ENCODE data around the gene TENM3.
"Not testable (repeated sequence)": the region's sequence is repeated elsewhere in the genome, so short reads cannot be mapped to it uniquely, and the experiment has no call there.

Gene TENM3

GRCh38 chr4:182370491-182370890 lies 127.3 kb downstream of the TENM3 start:
- no peak overlapping the region for H3K9ac ChIP-seq (ENCODE audit: low read depth in 1 of 2, low read length in 2 of 2)
- H3K9me3 ChIP-seq (ENCODE audit: control insufficient read depth in 1 of 2, low read length in 2 of 2): no peaks in the 10 kb centered on the region

GRCh38 chr4:182380771-182381181 lies 137.6 kb downstream of the TENM3 start:
- Histone ChIP-seq H3K9ac (ENCODE audit: low read depth in 1 of 2, low read length in 2 of 2) (no peak overlapping the region), H3K27ac (ENCODE audit: low read depth, low read length) (no peak overlapping the region), H3K27me3 (ENCODE audit: control insufficient read depth in 1 of 2, insufficient read depth in 2 of 2, low read length in 2 of 2) (no peaks in the 10 kb centered on the region), H3K9me3 (ENCODE audit: control insufficient read depth in 1 of 2, low read length in 2 of 2) (no peaks in the 10 kb centered on the region), H3K4me1 (ENCODE audit: control insufficient read depth in 1 of 2, insufficient read depth in 2 of 2, low read length in 2 of 2) (no peaks in the 10 kb centered on the region), H3K4me3 (ENCODE audit: low read depth in 1 of 2, low read length in 2 of 2) (no peak overlapping the region), H3K36me3 (ENCODE audit: control insufficient read depth in 1 of 2, insufficient read depth in 2 of 2, low read length in 2 of 2) (no peaks in the 10 kb centered on the region)

More at GRCh38 chr4:182370491-182370890, 127.3 kb downstream of the TENM3 start:
- Histone ChIP-seq H3K36me3 (ENCODE audit: control insufficient read depth in 1 of 2, insufficient read depth in 2 of 2, low read length in 2 of 2) (no peaks in the 10 kb centered on the region), H3K4me3 (ENCODE audit: low read depth in 1 of 2, low read length in 2 of 2) (no peak overlapping the region), H3K4me1 (ENCODE audit: control insufficient read depth in 1 of 2, insufficient read depth in 2 of 2, low read length in 2 of 2) (no peaks in the 10 kb centered on the region), H3K27me3 (ENCODE audit: control insufficient read depth in 1 of 2, insufficient read depth in 2 of 2, low read length in 2 of 2) (no peaks in the 10 kb centered on the region), H3K27ac (ENCODE audit: low read depth, low read length) (no peak overlapping the region)

GRCh38 chr4:182382941-182383340 lies 139.7 kb downstream of the TENM3 start:
- H3K9me3 ChIP-seq (ENCODE audit: control insufficient read depth in 1 of 2, low read length in 2 of 2): no peaks in the 10 kb centered on the region
- no peaks in the 10 kb centered on the region for H3K27me3 ChIP-seq (ENCODE audit: control insufficient read depth in 1 of 2, insufficient read depth in 2 of 2, low read length in 2 of 2)
- no peaks in the 10 kb centered on the region for H3K36me3 ChIP-seq (ENCODE audit: control insufficient read depth in 1 of 2, insufficient read depth in 2 of 2, low read length in 2 of 2)
- H3K4me3 ChIP-seq (ENCODE audit: low read depth in 1 of 2, low read length in 2 of 2): no peak overlapping the region
- H3K9ac ChIP-seq (ENCODE audit: low read depth in 1 of 2, low read length in 2 of 2): no peak overlapping the region
- no peaks in the 10 kb centered on the region for H3K4me1 ChIP-seq (ENCODE audit: control insufficient read depth in 1 of 2, insufficient read depth in 2 of 2, low read length in 2 of 2)
- no peak overlapping the region for H3K27ac ChIP-seq (ENCODE audit: low read depth, low read length)

GRCh38 chr4:182384631-182385091 lies 141.5 kb downstream of the TENM3 start:
- Histone ChIP-seq H3K27me3 (ENCODE audit: control insufficient read depth in 1 of 2, insufficient read depth in 2 of 2, low read length in 2 of 2) (no peaks in the 10 kb centered on the region), H3K4me3 (ENCODE audit: low read depth in 1 of 2, low read length in 2 of 2) (no peak overlapping the region), H3K9me3 (ENCODE audit: control insufficient read depth in 1 of 2, low read length in 2 of 2) (no peaks in the 10 kb centered on the region), H3K4me1 (ENCODE audit: control insufficient read depth in 1 of 2, insufficient read depth in 2 of 2, low read length in 2 of 2) (no peaks in the 10 kb centered on the region), H3K9ac (ENCODE audit: low read depth in 1 of 2, low read length in 2 of 2) (no peak overlapping the region), H3K27ac (ENCODE audit: low read depth, low read length) (no peak overlapping the region), H3K36me3 (ENCODE audit: control insufficient read depth in 1 of 2, insufficient read depth in 2 of 2, low read length in 2 of 2) (no peaks in the 10 kb centered on the region)

- Histone ChIP-seq H3K27ac (ENCODE audit: low read depth, low read length) (no peak overlapping the region), H3K4me3 (ENCODE audit: low read depth in 1 of 2, low read length in 2 of 2) (no peak overlapping the region), H3K36me3 (ENCODE audit: control insufficient read depth in 1 of 2, insufficient read depth in 2 of 2, low read length in 2 of 2) (no peaks in the 10 kb centered on the region), H3K9ac (ENCODE audit: low read depth in 1 of 2, low read length in 2 of 2) (no peak overlapping the region), H3K27me3 (ENCODE audit: control insufficient read depth in 1 of 2, insufficient read depth in 2 of 2, low read length in 2 of 2) (no peaks in the 10 kb centered on the region), H3K4me1 (ENCODE audit: control insufficient read depth in 1 of 2, insufficient read depth in 2 of 2, low read length in 2 of 2) (no peaks in the 10 kb centered on the region), H3K9me3 (ENCODE audit: control insufficient read depth in 1 of 2, low read length in 2 of 2) (no peaks in the 10 kb centered on the region)
Measured at GRCh38 chr4:182385897-182386296, 142.7 kb downstream of the TENM3 start.

GRCh38 chr4:182386576-182386975 lies 143.4 kb downstream of the TENM3 start:
- not testable (repeated sequence) for H3K27me3 ChIP-seq (ENCODE audit: control insufficient read depth in 1 of 2, insufficient read depth in 2 of 2, low read length in 2 of 2); H3K4me1 ChIP-seq (ENCODE audit: control insufficient read depth in 1 of 2, insufficient read depth in 2 of 2, low read length in 2 of 2); H3K27ac ChIP-seq (ENCODE audit: low read depth, low read length); H3K4me3 ChIP-seq (ENCODE audit: low read depth in 1 of 2, low read length in 2 of 2); H3K36me3 ChIP-seq (ENCODE audit: control insufficient read depth in 1 of 2, insufficient read depth in 2 of 2, low read length in 2 of 2); H3K9ac ChIP-seq (ENCODE audit: low read depth in 1 of 2, low read length in 2 of 2); H3K9me3 ChIP-seq (ENCODE audit: control insufficient read depth in 1 of 2, low read length in 2 of 2)

GRCh38 chr4:182391111-182391684 lies 148.0 kb downstream of the TENM3 start:
- Histone ChIP-seq H3K9me3 (ENCODE audit: control insufficient read depth in 1 of 2, low read length in 2 of 2) (no peaks in the 10 kb centered on the region), H3K27ac (ENCODE audit: low read depth, low read length) (no peak overlapping the region), H3K36me3 (ENCODE audit: control insufficient read depth in 1 of 2, insufficient read depth in 2 of 2, low read length in 2 of 2) (no peaks in the 10 kb centered on the region), H3K4me3 (ENCODE audit: low read depth in 1 of 2, low read length in 2 of 2) (no peak overlapping the region), H3K4me1 (ENCODE audit: control insufficient read depth in 1 of 2, insufficient read depth in 2 of 2, low read length in 2 of 2) (no peaks in the 10 kb centered on the region), H3K9ac (ENCODE audit: low read depth in 1 of 2, low read length in 2 of 2) (no peak overlapping the region), H3K27me3 (ENCODE audit: control insufficient read depth in 1 of 2, insufficient read depth in 2 of 2, low read length in 2 of 2) (no peaks in the 10 kb centered on the region)

GRCh38 chr4:182394181-182394580 lies 151.0 kb downstream of the TENM3 start:
- Histone ChIP-seq H3K36me3 (ENCODE audit: control insufficient read depth in 1 of 2, insufficient read depth in 2 of 2, low read length in 2 of 2) (no peaks in the 10 kb centered on the region), H3K9ac (ENCODE audit: low read depth in 1 of 2, low read length in 2 of 2) (no peak overlapping the region), H3K27me3 (ENCODE audit: control insufficient read depth in 1 of 2, insufficient read depth in 2 of 2, low read length in 2 of 2) (no peaks in the 10 kb centered on the region), H3K27ac (ENCODE audit: low read depth, low read length) (no peak overlapping the region), H3K4me1 (ENCODE audit: control insufficient read depth in 1 of 2, insufficient read depth in 2 of 2, low read length in 2 of 2) (no peaks in the 10 kb centered on the region), H3K4me3 (ENCODE audit: low read depth in 1 of 2, low read length in 2 of 2) (no peak overlapping the region), H3K9me3 (ENCODE audit: control insufficient read depth in 1 of 2, low read length in 2 of 2) (no peaks in the 10 kb centered on the region)

- no peak overlapping the region for H3K27ac ChIP-seq (ENCODE audit: low read depth, low read length)
- H3K9ac ChIP-seq (ENCODE audit: low read depth in 1 of 2, low read length in 2 of 2): no peak overlapping the region
- no peaks in the 10 kb centered on the region for H3K36me3 ChIP-seq (ENCODE audit: control insufficient read depth in 1 of 2, insufficient read depth in 2 of 2, low read length in 2 of 2)
- no peaks in the 10 kb centered on the region for H3K4me1 ChIP-seq (ENCODE audit: control insufficient read depth in 1 of 2, insufficient read depth in 2 of 2, low read length in 2 of 2)
- no peaks in the 10 kb centered on the region for H3K27me3 ChIP-seq (ENCODE audit: control insufficient read depth in 1 of 2, insufficient read depth in 2 of 2, low read length in 2 of 2)
- H3K9me3 ChIP-seq (ENCODE audit: control insufficient read depth in 1 of 2, low read length in 2 of 2): no peaks in the 10 kb centered on the region
- H3K4me3 ChIP-seq (ENCODE audit: low read depth in 1 of 2, low read length in 2 of 2): no peak overlapping the region
Measured at GRCh38 chr4:182400081-182400480, 156.9 kb downstream of the TENM3 start.

- Histone ChIP-seq H3K27ac (ENCODE audit: low read depth, low read length) (no peak overlapping the region), H3K36me3 (ENCODE audit: control insufficient read depth in 1 of 2, insufficient read depth in 2 of 2, low read length in 2 of 2) (no peaks in the 10 kb centered on the region), H3K9me3 (ENCODE audit: control insufficient read depth in 1 of 2, low read length in 2 of 2) (no peaks in the 10 kb centered on the region), H3K4me1 (ENCODE audit: control insufficient read depth in 1 of 2, insufficient read depth in 2 of 2, low read length in 2 of 2) (no peaks in the 10 kb centered on the region), H3K27me3 (ENCODE audit: control insufficient read depth in 1 of 2, insufficient read depth in 2 of 2, low read length in 2 of 2) (no peaks in the 10 kb centered on the region), H3K9ac (ENCODE audit: low read depth in 1 of 2, low read length in 2 of 2) (no peak overlapping the region), H3K4me3 (ENCODE audit: low read depth in 1 of 2, low read length in 2 of 2) (no peak overlapping the region)
Measured at GRCh38 chr4:182400790-182401189, 157.6 kb downstream of the TENM3 start.

- Histone ChIP-seq H3K36me3 (ENCODE audit: control insufficient read depth in 1 of 2, insufficient read depth in 2 of 2, low read length in 2 of 2) (no peaks in the 10 kb centered on the region), H3K9me3 (ENCODE audit: control insufficient read depth in 1 of 2, low read length in 2 of 2) (no peaks in the 10 kb centered on the region), H3K4me1 (ENCODE audit: control insufficient read depth in 1 of 2, insufficient read depth in 2 of 2, low read length in 2 of 2) (no peaks in the 10 kb centered on the region), H3K27ac (ENCODE audit: low read depth, low read length) (no peak overlapping the region), H3K4me3 (ENCODE audit: low read depth in 1 of 2, low read length in 2 of 2) (no peak overlapping the region), H3K27me3 (ENCODE audit: control insufficient read depth in 1 of 2, insufficient read depth in 2 of 2, low read length in 2 of 2) (no peaks in the 10 kb centered on the region), H3K9ac (ENCODE audit: low read depth in 1 of 2, low read length in 2 of 2) (no peak overlapping the region)
Measured at GRCh38 chr4:182404376-182404775, 161.2 kb downstream of the TENM3 start.
